ENCODE results near the gene CYP2W1.

DNA sequence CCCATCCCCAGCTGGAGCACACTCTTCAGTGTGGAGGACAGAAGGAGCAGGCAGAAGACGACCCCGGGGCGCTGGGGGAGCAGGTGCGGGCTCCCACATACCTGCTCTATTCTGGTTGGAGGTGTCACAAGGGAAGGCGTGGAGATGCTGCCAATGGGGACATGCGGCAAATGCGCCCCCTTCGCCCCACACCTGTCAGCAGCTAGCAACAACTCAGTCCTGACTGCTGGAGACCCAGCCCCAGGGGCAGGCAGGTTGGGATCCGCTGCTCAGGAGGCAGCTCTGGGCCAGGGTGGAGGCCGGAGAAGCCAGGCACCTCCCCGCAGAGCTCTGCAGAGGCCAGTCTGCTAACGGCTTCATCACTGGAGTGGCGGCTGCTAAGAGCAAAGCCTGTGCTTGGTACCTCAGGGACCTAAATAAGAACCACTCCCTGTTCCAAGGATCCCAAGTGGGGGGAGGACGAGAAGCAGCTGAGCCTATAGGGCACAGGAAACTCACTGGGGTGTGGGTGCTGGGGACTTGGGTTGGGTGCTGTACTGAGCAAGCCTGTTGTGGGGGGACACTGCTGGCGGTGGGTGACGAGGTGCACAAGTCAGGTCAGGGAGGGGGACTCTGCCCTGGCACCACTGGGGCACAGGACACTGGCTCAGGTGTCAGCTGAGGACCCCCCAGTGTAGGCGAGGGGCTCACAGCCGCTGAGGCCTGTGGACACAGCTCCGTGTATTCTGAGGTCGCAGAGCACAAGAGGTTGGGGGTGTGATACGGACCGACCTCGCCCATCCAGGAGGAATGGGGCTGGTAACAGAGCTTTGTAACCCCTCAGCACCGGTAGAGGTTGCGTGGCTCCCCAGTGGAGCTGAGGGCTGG lies 42.1 kb downstream of the CYP2W1 start:
- TF ChIP-seq, protein P1, sequence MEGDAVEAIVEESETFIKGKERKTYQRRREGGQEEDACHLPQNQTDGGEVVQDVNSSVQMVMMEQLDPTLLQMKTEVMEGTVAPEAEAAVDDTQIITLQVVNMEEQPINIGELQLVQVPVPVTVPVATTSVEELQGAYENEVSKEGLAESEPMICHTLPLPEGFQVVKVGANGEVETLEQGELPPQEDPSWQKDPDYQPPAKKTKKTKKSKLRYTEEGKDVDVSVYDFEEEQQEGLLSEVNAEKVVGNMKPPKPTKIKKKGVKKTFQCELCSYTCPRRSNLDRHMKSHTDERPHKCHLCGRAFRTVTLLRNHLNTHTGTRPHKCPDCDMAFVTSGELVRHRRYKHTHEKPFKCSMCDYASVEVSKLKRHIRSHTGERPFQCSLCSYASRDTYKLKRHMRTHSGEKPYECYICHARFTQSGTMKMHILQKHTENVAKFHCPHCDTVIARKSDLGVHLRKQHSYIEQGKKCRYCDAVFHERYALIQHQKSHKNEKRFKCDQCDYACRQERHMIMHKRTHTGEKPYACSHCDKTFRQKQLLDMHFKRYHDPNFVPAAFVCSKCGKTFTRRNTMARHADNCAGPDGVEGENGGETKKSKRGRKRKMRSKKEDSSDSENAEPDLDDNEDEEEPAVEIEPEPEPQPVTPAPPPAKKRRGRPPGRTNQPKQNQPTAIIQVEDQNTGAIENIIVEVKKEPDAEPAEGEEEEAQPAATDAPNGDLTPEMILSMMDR (IDR thresholded peaks at IDR 0.05): no peak
- no peak for TF ChIP-seq POLR2A (IDR thresholded peaks at IDR 0.05)

All from gastroesophageal sphincter (tissue), 3 donors.